Pancreas (tissue), 10 donors: Measurements from ENCODE around the gene ERC1. TPM values are rescaled to one million over a fixed set of nuclear protein-coding genes. Genes with fewer than 3 reads are reported as not detected.
"Not testable (repeated sequence)": the region's sequence is repeated elsewhere in the genome, so short reads cannot be mapped to it uniquely, and the experiment has no call there.

ENCODE experiments used
- ATAC-seq, 4 donors: fragments of 200-7000 bp; cut with Tn5 transposase; one replicate each; pipeline versions ENCODE4 v1.8.0 to v1.9.1; 2020; ENCODE audit warnings: mild to moderate bottlenecking in 4 of 4, moderate library complexity in 4 of 4
- DNase-seq, 6 donors: peaks; one replicate each; pipeline ENCODE4 v3.0.0-alpha.2; 2020
- FAIRE-seq: peaks from 2 replicates; lab custom pipeline; 2012; peaks lifted over from hg19 to GRCh38; lab: Jason Lieb, UNC
- H3K27ac ChIP-seq, 4 donors: fragments of 200-600 bp; sonication (generic); 1 replicate in 3 of 4; 2 replicates in 1 of 4; pipeline versions ENCODE4 v1.5.0 to v1.8.0; 2020
- H3K27me3 ChIP-seq, 4 donors: fragments of 200-600 bp; one replicate each; pipeline ENCODE4 v1.8.0; 2021
- H3K36me3 ChIP-seq, 3 donors: fragments of 200-600 bp; sonication (generic) in 1 of 3; one replicate each; pipeline versions ENCODE4 v1.5.0 to v1.8.0; 2020 to 2021
- H3K4me1 ChIP-seq, 3 donors: fragments of 200-600 bp; one replicate each; pipeline ENCODE4 v1.8.0; 2021
- H3K4me3 ChIP-seq, 4 donors: fragments of 200-600 bp; sonication (generic) in 2 of 4; one replicate each; pipeline versions ENCODE4 v1.5.0 to v1.8.0; 2020 to 2021
- H3K9me3 ChIP-seq, 4 donors: fragments of 200-600 bp; one replicate each; pipeline ENCODE4 v1.8.0; 2021
- WGBS, 2 donors: extraction: QIAGEN DNeasy Blood & Tissue Kit; methylation state at CpG; one replicate each; pipeline ENCODE4 v1.1.7; 2013; 5-methylcytosine and 5-hydroxymethylcytosine counted together
- intact Hi-C, 3 donors: fragments of 100-400 bp; cut with DNase I; formaldehyde crosslinking; loops; one replicate each; pipeline versions ENCODE4 v1.11.1 to v1.14.2; 2022
- polyA plus RNA-seq, 2 donors: library from polyadenylated mRNA; stranded (reverse); fragments of 200-250 nt; gene quantifications; one replicate each; pipeline ENCODE4 v1.2.3, GENCODE V29; 2013
- total RNA-seq, 6 donors: library from RNA; stranded (reverse); fragmentation: NEBNext Ultra II Directional in 4 of 6; extraction: Animal tissue kit (Norgen Biotek cat#: 25700) in 4 of 6; gene quantifications; one replicate each; pipeline versions ENCODE4 v1.2.1 to v1.2.4, GENCODE V29; 2021 to 2023
- TF ChIP-seq, protein P1 (sequence below), 4 donors: fragments of 200-600 bp; sonication (generic) in 3 of 4; IDR thresholded peaks; one replicate each; pipeline versions ENCODE4 v1.5.0 to v1.8.0; 2021; ENCODE audit warnings: antibody characterized with exemption in 4 of 4
- donor health status: healthy with polysubstance abuse.
- donor health status: DM: no; HTN: no; CAD: no; lungs with moderate emphysema.
- donor health status: DM: no; HTN: no; CAD: no.
- donor health status: control.
- donor health status: control.
- donor health status: Bipolar disorder and iron deficiency.
- donor health status: DM: yes; HTN: yes; CAD: no.
- donor health status: DM: no; HTN: no; CAD: no.
- donor health status: DM: no; HTN: no; CAD: no.
- donor health status: DM: yes; HTN: yes; CAD: no.

The ERC1 gene
- total and polyA plus RNA-seq, 8 donors, result 4.1 to 41.4 (median 20.5) TPM

DNA sequence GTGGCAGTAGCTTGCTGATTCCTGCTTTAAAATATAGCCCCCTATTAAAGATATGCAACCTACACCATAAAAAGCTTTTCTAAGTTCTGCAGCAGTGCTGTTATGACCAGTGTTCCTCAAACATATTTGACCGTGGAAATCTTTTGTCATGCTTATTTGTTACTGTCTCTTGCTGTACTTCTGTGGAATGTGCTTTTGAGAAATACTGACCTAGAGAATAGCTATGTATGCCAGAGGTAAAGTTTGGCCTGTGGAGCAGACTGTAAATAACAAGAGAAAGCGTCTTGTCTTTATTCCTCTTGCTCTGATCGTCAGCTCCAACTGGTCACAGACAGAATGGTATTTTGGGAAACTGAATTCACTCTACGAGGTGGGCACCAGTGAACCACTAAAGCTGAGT lies 364.4 kb downstream of the ERC1 start:
- H3K27me3 ChIP-seq, result no peaks in the 10 kb centered on the region
- no peak for ATAC-seq
- H3K4me1 ChIP-seq, result no peaks in the 10 kb centered on the region
- intact Hi-C loops, result no loop called here
- no peaks in the 10 kb centered on the region for H3K36me3 ChIP-seq
- H3K9me3 ChIP-seq, result no peaks in the 10 kb centered on the region
- WGBS, 2 donors, result 96% methylated on average over 4 of the region's 4 CpGs
- DNase-seq, result no peak
- TF ChIP-seq, protein P1, sequence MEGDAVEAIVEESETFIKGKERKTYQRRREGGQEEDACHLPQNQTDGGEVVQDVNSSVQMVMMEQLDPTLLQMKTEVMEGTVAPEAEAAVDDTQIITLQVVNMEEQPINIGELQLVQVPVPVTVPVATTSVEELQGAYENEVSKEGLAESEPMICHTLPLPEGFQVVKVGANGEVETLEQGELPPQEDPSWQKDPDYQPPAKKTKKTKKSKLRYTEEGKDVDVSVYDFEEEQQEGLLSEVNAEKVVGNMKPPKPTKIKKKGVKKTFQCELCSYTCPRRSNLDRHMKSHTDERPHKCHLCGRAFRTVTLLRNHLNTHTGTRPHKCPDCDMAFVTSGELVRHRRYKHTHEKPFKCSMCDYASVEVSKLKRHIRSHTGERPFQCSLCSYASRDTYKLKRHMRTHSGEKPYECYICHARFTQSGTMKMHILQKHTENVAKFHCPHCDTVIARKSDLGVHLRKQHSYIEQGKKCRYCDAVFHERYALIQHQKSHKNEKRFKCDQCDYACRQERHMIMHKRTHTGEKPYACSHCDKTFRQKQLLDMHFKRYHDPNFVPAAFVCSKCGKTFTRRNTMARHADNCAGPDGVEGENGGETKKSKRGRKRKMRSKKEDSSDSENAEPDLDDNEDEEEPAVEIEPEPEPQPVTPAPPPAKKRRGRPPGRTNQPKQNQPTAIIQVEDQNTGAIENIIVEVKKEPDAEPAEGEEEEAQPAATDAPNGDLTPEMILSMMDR (IDR thresholded peaks at IDR 0.05), result no peak
- H3K27ac ChIP-seq, result no peak overlapping the region
- FAIRE-seq, result no peak
- no peak overlapping the region for H3K4me3 ChIP-seq

DNA sequence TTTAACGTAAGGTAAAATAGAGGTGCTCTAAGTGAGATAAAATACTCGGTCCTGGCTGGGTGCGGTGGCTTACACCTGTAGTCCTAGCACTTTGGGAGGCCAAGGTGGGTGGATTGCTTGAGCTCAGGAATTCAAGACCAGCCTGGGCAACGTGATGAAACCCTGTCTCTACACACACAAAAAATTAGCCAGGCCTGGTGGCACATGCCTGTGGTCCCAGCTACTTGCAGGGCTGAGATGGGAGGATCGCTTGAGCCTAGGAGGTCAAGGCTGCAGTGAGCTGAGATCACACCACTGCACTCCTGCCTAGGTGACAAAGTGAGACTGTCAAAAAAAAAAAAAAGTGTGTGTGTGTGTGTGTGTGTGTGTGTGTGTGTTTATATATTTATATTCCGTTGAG lies 364.8 kb downstream of the ERC1 start:
- H3K36me3 ChIP-seq, FAIRE-seq, H3K4me3 ChIP-seq, ATAC-seq, H3K9me3 ChIP-seq, DNase-seq, H3K27me3 ChIP-seq, H3K4me1 ChIP-seq, intact Hi-C loops, H3K27ac ChIP-seq: not testable (repeated sequence)
- 86 to 91% methylated on average over 6 of the region's 6 CpGs for WGBS, 2 donors

DNA sequence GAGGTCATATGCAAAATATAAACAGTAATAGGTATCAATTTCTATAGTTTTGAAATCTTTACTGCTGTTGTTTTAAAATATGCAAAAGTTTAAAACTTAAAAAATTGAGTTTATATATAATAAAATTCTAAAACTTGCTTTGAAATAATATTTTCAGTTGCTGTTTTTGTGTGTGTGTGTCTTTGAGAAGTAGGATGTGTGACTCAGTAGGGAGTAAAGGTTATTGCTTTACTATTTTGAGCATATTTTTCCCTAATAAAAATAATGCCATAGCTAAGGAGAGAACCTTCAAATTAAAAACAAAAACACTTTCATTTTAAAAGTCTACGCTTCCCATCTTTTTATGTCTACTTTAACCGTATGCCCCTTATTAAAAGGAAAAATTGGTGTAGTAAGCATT lies 365.3 kb downstream of the ERC1 start:
- no peaks in the 10 kb centered on the region for H3K4me1 ChIP-seq
- WGBS, 2 donors, result 70 to 97% methylated on average over 2 of the region's 2 CpGs
- no peak for DNase-seq
- no peaks in the 10 kb centered on the region for H3K36me3 ChIP-seq
- ATAC-seq, result no peak
- no peaks in the 10 kb centered on the region for H3K27me3 ChIP-seq
- no peak overlapping the region for H3K27ac ChIP-seq
- TF ChIP-seq, protein P1 (IDR thresholded peaks at IDR 0.05), result no peak
- FAIRE-seq, result no peak
- H3K9me3 ChIP-seq, result no peaks in the 10 kb centered on the region
- intact Hi-C loops, result no loop called here
- H3K4me3 ChIP-seq, result no peak overlapping the region

DNA sequence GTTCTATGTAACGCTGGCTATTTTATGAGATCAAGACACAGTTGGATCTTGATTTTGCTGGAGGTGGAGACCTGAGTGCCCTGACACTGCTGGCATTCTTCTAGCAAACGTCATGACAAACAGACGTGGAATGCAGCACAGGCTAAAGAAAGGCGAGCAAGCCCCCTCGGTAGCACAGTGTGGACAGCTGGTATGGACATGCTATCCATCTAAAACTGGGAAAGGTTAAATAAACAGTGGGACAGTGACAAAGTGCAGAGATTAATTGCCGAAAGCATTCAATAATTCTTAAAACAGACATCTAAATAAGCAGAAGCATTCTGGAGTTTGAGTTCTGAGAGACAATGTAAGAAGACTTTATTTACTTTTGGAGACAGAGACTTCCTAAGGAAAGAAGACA lies 366.1 kb downstream of the ERC1 start:
- H3K9me3 ChIP-seq, result no peaks in the 10 kb centered on the region
- no peaks in the 10 kb centered on the region for H3K36me3 ChIP-seq
- FAIRE-seq (no peak), DNase-seq (no peak), ATAC-seq (no peak)
- intact Hi-C loops, result no loop called here
- TF ChIP-seq, protein P1 (IDR thresholded peaks at IDR 0.05), result no peak
- no peak overlapping the region for H3K27ac ChIP-seq
- no peak overlapping the region for H3K4me3 ChIP-seq
- 56 to 59% methylated on average over 6 of the region's 6 CpGs for WGBS, 2 donors
- H3K27me3 ChIP-seq, result no peaks in the 10 kb centered on the region
- H3K4me1 ChIP-seq, result no peaks in the 10 kb centered on the region

- Histone ChIP-seq H3K4me1 (no peaks in the 10 kb centered on the region), H3K9me3 (no peaks in the 10 kb centered on the region), H3K4me3 (no peak overlapping the region), H3K27ac (no peak overlapping the region), H3K36me3 (no peaks in the 10 kb centered on the region), H3K27me3 (no peaks in the 10 kb centered on the region)
- TF ChIP-seq, protein P1 (IDR thresholded peaks at IDR 0.05), result no peak
- DNase-seq, result no peak
- intact Hi-C loops, result no loop called here
- WGBS, 2 donors, result 93 to 97% methylated on average over 1 of the region's 1 CpG
- ATAC-seq, result no peak
- no peak for FAIRE-seq
Measured at GRCh38 chr12:1357711-1358110, 366.7 kb downstream of the ERC1 start.
